BJ (cell line): ENCODE results near the gene CCNJL. TPM values are rescaled to one million over a fixed set of nuclear protein-coding genes. Genes with fewer than 3 reads are reported as not detected.
"Not testable (repeated sequence)": the region's sequence is repeated elsewhere in the genome, so short reads cannot be mapped to it uniquely, and the experiment has no call there.

Experiments used
- CTCF ChIA-PET: fragments of 350-600 bp; formaldehyde crosslinking; extraction: SDS; loops from one replicate; lab custom pipeline; 2021; ENCODE audit warnings: antibody characterized with exemption, inconsistent platforms; lab: Yijun Ruan, JAX
- POLR2A ChIA-PET: fragments of 300-600 bp; sonication (Branson Sonifier 250); formaldehyde crosslinking; extraction: SDS; loops from one replicate; lab custom pipeline; 2021; ENCODE audit warnings: antibody characterized with exemption; lab: Charles Lee
- DNase-seq: peaks from one replicate; pipeline ENCODE4 v3.0.0-alpha.2; 2011; ENCODE audit warnings: low read depth
- H3K27me3 ChIP-seq: 2 replicates; pipeline ENCODE4 v1.6.0; 2011; ENCODE audit warnings: low read length; ENCODE audit not compliant: control insufficient read depth, insufficient read depth
- H3K36me3 ChIP-seq: 2 replicates; pipeline ENCODE4 v1.5.1; 2011; ENCODE audit warnings: low read length; ENCODE audit not compliant: control insufficient read depth, insufficient read depth
- H3K4me3 ChIP-seq: 2 replicates; pipeline ENCODE4 v1.5.1; 2011; ENCODE audit warnings: low read depth, mild to moderate bottlenecking, control low read depth, low read length
- polyA plus RNA-seq: library from polyadenylated mRNA; depleted of rRNA; stranded (reverse); fragments of >200 nt; gene quantifications from 2 replicates; pipeline ENCODE4 v1.2.3, GENCODE V29; 2011
- TF ChIP-seq, protein P1 (sequence below): IDR thresholded peaks from 2 replicates; pipeline ENCODE4 v1.5.1; 2011; ENCODE audit warnings: low read depth, mild to moderate bottlenecking, control low read depth, inconsistent platforms, low read length, moderate library complexity; ENCODE audit not compliant: insufficient read depth

The CCNJL gene
- polyA plus RNA-seq, 1 experiment, result 0.71 TPM

DNA sequence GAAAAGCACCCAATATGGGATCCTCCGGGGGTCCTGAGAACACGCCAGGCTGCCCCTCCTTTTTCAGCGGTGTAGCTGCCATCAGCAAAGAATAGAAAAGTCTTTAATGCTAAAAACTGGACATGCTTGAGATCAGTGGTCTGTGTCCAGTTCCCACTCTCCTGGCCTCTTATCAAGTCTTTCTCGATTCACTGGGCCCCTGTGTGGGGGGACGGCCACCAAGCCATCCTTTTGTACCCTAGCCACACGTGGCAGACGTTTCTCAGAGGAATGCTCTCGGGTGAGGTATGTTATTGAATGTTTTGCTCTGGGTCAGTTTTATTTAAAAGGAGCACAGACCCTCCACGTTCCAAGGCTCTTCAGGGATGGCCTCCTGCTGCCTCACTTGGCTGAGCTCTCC, 59.4 kb downstream of the CCNJL start:
- H3K4me3 ChIP-seq, result no peak overlapping the region
- CTCF ChIA-PET, result no interaction called here
- H3K36me3 ChIP-seq, result no peaks in the 10 kb centered on the region; the same call in 1 of the 2 replicates
- TF ChIP-seq, protein P1, sequence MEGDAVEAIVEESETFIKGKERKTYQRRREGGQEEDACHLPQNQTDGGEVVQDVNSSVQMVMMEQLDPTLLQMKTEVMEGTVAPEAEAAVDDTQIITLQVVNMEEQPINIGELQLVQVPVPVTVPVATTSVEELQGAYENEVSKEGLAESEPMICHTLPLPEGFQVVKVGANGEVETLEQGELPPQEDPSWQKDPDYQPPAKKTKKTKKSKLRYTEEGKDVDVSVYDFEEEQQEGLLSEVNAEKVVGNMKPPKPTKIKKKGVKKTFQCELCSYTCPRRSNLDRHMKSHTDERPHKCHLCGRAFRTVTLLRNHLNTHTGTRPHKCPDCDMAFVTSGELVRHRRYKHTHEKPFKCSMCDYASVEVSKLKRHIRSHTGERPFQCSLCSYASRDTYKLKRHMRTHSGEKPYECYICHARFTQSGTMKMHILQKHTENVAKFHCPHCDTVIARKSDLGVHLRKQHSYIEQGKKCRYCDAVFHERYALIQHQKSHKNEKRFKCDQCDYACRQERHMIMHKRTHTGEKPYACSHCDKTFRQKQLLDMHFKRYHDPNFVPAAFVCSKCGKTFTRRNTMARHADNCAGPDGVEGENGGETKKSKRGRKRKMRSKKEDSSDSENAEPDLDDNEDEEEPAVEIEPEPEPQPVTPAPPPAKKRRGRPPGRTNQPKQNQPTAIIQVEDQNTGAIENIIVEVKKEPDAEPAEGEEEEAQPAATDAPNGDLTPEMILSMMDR, result no peak
- no peaks in the 10 kb centered on the region for H3K27me3 ChIP-seq
- POLR2A ChIA-PET, result no interaction called here
- no peak for DNase-seq

DNA sequence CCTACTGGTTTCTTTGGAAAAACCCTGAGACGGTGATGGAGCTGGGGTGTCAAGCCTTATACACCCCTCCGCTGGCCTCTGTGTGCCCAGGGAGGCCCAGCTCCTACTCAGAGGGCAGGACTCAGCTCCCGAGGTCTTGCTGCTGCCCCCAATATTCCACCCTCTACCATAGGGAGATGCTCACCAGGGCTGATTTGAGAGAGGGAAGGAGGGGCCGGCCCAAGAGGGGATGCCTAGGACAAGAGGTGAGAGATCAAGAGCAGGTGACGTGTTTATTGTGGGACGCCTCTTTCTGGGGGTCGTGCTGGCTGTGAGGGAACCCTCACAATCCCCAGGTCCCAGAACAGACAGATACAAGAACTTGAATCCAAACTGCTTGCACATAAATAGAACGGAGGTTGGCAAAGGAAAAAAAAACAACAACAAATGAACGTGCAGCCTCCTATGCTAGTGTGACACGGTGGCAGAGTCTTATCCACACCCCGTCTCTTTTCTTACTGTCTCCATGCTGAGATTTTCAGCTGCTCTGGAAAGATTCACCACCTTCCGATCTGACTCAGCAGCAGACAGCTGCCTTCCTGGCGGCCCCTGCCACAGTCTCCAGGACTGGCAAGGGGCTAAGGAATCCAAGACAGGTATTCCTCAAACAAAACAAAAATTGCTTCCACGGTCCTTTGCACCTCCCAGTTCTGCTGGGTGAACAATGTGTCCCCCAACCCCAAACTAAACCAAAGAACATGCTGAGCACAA, 60.8 kb downstream of the CCNJL start:
- ChIA-PET POLR2A (no interaction called here), CTCF (no interaction called here)
- TF ChIP-seq, protein P1, result no peak
- DNase-seq, result no peak
- H3K27me3 ChIP-seq, result no peaks in the 10 kb centered on the region
- no peak overlapping the region for H3K4me3 ChIP-seq
- H3K36me3 ChIP-seq, result no peaks in the 10 kb centered on the region; the same call in 1 of the 2 replicates

- Histone ChIP-seq H3K36me3 (no peaks in the 10 kb centered on the region; the same call in 1 of the 2 replicates), H3K4me3 (no peak overlapping the region), H3K27me3 (no peaks in the 10 kb centered on the region)
- TF ChIP-seq, protein P1, result no peak
- POLR2A ChIA-PET, result no interaction called here
- CTCF ChIA-PET, result no interaction called here
- no peak for DNase-seq
Measured at GRCh38 chr5:160250826-160251225, 61.5 kb downstream of the CCNJL start.

DNA sequence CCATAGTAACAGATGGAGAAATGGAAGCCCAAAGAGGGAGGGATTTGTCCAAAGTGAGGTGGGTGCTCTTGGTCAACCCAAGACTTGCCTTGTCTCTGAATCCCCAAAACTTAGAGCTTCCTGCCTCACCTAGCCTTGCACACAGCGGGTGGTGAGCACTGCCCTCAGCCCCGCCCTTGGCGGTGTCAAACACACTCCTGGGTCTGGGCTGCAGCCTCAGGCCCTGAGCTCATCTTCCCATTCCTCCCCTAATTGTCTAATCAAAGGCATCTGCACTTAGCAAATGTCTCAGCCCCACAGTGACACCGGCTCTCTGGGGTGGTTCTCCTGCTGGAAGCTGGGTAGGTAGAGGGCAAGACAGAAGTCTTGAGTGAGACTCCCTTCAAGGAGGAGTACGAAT, 62.1 kb downstream of the CCNJL start:
- no peak for DNase-seq
- CTCF ChIA-PET, result no interaction called here
- no peak overlapping the region for H3K4me3 ChIP-seq
- POLR2A ChIA-PET, result interaction anchor here (0.5 kb wide), 1 partner anchor 471 kb away, joined by 5 read pairs; no protein-coding TSS in a partner anchor
- TF ChIP-seq, protein P1, result no peak
- H3K27me3 ChIP-seq, result no peaks in the 10 kb centered on the region; the same call in 1 of the 2 replicates
- H3K36me3 ChIP-seq, result no peaks in the 10 kb centered on the region; the same call in 1 of the 2 replicates

DNA sequence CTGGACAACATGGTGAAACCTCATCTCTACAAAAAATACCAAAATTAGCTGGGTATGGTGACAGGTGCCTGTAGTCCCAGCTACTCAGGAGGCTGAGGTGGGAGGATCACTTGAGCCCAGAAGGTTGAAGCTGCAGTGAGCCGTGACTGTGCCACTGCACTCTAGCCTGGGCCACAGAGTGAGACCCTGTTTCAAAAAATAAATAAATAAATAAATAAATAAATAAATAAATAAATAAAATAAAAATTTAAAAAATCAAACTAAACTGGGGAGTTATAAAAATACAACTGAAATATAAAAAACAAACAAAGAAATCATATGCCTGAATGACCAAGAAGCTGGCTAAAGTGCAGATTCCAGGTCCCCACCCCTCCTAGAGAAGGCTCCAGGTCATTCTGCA, 62.8 kb downstream of the CCNJL start:
- DNase-seq, CTCF ChIA-PET, H3K27me3 ChIP-seq, H3K36me3 ChIP-seq, POLR2A ChIA-PET, H3K4me3 ChIP-seq: not testable (repeated sequence)
